Measurements from ENCODE around the gene XRCC1.

XRCC1 gene

DNA sequence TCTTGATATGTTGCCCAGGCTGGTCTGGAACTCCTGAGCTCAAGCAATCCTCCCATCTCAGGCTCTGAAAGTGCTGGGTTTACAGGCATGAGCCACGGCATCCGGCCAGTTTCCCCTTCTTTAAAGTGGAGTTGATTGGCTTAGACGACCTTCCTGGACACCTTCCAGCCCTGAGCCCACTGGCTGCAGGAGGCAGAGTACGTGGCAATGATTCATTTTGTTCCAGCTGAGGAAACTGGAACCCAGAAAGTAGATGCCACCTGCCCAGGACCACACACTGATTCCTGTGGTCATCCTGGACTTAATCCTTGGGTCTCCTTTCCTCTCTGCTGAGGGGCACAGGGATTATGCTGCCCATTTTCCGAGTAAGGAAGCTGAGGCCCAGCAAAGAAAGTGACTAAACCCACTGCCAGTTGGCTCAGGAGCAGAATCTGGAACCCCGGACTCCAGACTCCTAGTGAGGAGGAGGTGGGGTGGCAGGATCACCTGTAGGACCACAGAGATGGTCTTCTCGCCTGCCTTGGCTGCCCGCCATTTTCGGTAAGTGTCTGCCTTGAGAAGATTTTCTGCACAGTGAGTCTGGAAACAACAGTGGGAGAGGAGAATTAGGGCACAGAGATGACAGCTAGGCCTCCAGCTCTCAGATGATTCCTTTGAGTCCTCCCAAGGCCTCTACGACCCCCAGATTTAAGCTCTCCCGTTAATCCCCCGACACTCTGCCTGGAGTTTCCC lies 737 bp downstream of the XRCC1 start:
- DNase-seq = no peak
- Mint-ChIP-seq H3K36me3 (ENCODE audit: low read depth) (peaks cover 42% of the 10 kb centered on the region), H3K4me1 (ENCODE audit: low read depth) (peaks cover 55% of the 10 kb centered on the region), H3K27me3 (no peaks in the 10 kb centered on the region), H3K4me3 (peak overlapping the region; percentile 96), H3K9me3 (no peaks in the 10 kb centered on the region), H3K27ac (peak overlapping the region; percentile 96)

DNA sequence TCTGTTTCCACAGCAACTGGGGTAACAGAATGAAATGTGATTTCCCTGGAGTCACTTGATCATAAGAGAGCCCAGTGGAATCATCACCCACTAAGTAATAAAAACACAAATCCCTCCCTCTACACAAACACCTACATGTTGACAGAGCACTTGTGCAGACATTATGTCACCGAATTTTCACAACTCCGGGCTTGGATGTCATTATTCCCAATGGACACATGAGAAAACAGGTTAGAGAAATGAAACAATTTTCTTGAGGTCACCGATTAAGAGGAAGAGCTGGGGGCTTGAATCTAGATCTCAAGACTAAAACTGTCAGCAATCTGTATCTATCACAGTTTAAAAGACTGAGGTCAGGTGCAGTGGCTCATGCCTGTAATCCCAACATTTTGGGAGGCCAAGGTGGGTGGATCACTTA lies 3.1 kb downstream of the XRCC1 start:
- Mint-ChIP-seq H3K27ac (peak overlapping the region; percentile 32), H3K4me1 (ENCODE audit: low read depth) (peaks cover 51% of the 10 kb centered on the region), H3K4me3 (no peak overlapping the region), H3K27me3 (no peaks in the 10 kb centered on the region), H3K36me3 (ENCODE audit: low read depth) (peaks cover 45% of the 10 kb centered on the region), H3K9me3 (no peaks in the 10 kb centered on the region)
- no peak for DNase-seq

DNA sequence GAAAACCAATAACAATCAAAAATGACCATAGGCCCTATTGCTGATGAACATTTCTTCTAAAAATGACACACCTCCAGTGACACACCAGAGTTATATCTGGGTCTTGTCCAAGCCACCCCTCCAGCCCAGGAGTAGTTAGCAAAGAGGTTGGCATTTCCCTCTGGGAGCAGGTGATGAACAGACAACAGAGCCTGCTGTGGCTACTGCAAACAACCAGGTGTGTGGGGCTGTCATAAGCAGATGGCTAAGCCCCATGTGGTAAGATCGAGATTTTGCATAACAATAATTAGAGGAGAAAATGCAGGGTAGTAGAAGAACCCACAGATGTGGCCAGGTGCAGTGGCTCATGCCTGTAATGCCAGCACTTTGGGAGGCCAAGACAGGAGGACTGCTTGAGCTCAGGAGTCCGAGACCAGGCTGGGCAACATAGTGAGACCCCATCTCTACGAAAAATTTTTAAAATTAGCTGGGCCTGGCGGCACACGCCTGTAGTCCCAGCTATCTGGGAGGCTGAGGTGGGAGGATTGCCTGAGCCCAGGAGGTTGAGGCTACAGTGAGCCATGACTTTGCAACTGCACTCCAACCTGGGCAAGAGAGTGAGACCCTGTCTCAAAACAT lies 5.0 kb downstream of the XRCC1 start:
- Mint-ChIP-seq H3K9me3 (no peaks in the 10 kb centered on the region), H3K27me3 (no peaks in the 10 kb centered on the region), H3K4me3 (no peak overlapping the region), H3K36me3 (ENCODE audit: low read depth) (peaks cover 46% of the 10 kb centered on the region), H3K27ac (peak overlapping the region; percentile 76), H3K4me1 (ENCODE audit: low read depth) (peaks cover 47% of the 10 kb centered on the region)
- DNase-seq = no peak

DNA sequence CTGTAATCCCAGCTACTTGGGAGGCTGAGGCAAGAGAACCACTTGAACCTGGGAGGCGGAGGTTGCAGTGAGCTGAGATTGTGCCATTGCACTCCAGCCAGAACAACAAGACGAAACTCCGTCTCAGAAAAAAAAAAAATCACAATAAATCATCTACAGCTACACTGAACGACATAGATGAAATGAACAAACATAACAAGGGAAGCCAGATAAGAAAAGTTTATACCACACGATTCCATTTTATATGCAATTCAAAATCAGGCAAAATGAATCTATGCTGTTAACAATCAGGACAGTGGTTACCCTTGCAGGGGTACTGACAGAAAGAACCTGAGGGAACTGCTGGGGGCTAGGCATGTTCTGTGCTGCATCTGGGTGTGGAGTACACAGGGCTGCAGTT lies 5.7 kb downstream of the XRCC1 start:
- Mint-ChIP-seq H3K4me1 (ENCODE audit: low read depth) (peaks cover 47% of the 10 kb centered on the region), H3K36me3 (ENCODE audit: low read depth) (peaks cover 40% of the 10 kb centered on the region), H3K27me3 (no peaks in the 10 kb centered on the region), H3K27ac (peak overlapping the region; percentile 39), H3K4me3 (no peak overlapping the region), H3K9me3 (no peaks in the 10 kb centered on the region)
- no peak for DNase-seq

DNA sequence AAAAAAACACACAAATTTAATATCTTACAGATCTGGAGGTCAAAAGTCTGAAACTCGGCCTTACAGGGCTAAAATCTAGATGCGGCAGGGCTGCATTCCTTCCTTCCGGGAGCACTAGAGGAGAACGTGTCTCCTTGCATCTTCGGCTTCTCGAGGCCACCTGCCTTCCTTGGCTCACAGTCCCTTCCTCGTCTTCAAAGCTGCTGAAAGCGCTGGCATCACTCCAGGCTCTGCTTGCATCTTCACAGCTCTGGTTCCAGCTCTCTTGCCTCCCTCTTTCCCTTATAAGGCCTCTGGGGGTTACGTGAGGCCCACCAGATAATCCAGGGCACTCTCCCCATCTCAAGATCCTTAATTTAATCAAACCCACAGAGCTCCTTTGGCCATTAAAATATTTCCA lies 10.5 kb downstream of the XRCC1 start:
- H3K36me3 Mint-ChIP-seq (ENCODE audit: low read depth) = peaks cover 47% of the 10 kb centered on the region
- no peak overlapping the region for H3K4me3 Mint-ChIP-seq
- H3K27me3 Mint-ChIP-seq = no peaks in the 10 kb centered on the region
- H3K27ac Mint-ChIP-seq = no peak overlapping the region
- DNase-seq = no peak
- peaks cover 56% of the 10 kb centered on the region for H3K4me1 Mint-ChIP-seq (ENCODE audit: low read depth)
- H3K9me3 Mint-ChIP-seq = no peaks in the 10 kb centered on the region

DNA sequence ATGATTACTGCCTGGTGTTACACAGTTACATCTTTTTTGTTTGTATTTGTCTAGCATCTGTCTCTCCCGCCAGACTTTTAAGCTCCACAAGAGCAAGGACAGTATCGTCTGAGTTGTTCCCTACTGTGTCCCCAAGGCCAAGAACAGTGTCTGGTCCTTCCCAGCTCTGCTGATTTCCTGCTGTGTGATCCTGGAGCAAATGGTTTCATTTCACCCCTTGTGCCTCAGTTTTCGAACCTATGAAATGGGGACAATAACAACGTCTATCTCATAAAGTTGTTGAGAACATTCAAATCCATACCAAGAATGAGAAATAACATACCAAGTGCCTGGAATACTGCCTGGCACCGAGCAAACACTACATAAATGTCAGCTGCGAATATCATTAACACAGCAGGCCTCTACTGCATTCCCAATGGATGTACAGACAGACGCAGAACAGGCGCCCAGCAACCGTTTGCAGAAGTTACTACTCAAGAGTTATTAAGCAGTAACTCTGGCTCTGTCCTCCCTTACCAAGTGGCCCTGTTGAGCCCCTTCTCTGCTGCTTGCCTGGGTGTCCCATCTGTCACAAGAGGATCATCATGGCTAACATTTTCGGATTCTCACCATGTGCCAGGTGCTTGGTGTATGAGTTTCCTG lies 11.4 kb downstream of the XRCC1 start:
- Mint-ChIP-seq H3K36me3 (ENCODE audit: low read depth) (peaks cover 49% of the 10 kb centered on the region), H3K4me3 (no peak overlapping the region), H3K4me1 (ENCODE audit: low read depth) (peaks cover 53% of the 10 kb centered on the region), H3K9me3 (no peaks in the 10 kb centered on the region), H3K27ac (peak overlapping the region; percentile 95), H3K27me3 (no peaks in the 10 kb centered on the region)
- DNase-seq = no peak

DNA sequence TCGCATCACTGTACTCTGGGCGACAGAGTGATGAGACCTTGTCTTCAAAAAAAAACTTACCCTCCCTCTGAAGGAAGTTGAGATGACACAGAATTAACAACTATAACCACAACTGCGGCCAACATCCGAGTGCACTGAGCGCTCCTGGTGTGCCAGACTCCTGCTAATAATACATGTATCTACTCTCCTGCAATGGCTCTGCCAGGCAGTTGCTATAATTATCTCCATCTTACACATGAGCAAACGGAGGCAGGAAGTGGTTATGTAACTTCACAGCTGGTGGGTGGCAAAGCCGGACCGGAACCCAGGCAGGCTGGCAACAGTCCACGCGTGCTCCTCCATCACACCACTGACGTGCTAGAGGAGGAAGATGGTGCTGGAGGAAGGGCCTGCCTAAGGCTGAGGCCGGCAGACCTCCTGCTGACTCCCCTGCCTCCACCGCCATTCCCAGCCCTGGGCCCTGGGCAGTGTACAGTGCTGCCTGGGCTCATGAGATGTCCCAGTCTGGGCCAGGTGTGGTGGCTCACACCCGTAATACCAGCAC lies 12.6 kb downstream of the XRCC1 start:
- peak overlapping the region; percentile 55 for H3K4me3 Mint-ChIP-seq
- H3K36me3 Mint-ChIP-seq (ENCODE audit: low read depth) = peaks cover 56% of the 10 kb centered on the region
- H3K9me3 Mint-ChIP-seq = no peaks in the 10 kb centered on the region

DNA sequence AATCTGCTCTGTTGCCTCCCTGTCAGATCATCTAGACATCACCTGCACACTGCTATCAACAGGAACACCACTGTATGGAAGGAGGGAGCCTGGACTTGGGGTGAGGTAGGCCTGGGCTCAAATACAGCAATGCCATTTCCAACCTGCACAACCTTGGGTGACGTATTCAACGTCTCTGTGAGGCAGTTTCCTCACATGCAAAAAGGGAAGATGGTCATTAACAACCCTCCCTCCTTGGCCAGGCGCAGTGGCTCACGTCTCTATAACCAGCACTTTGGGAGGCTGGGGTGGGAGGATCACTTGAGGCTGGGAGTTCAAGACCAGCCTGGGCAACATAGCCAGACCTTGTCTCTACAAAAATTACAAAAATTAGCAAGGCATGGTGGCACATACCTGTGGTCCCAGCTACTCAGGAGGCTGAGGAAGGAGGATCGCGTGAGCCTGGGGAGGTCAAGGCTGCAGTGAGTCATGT lies 13.1 kb downstream of the XRCC1 start:
- H3K9me3 Mint-ChIP-seq = no peaks in the 10 kb centered on the region
- peak overlapping the region; percentile 55 for H3K4me3 Mint-ChIP-seq
- peaks cover 60% of the 10 kb centered on the region for H3K4me1 Mint-ChIP-seq (ENCODE audit: low read depth)
- H3K27me3 Mint-ChIP-seq = no peaks in the 10 kb centered on the region
- H3K27ac Mint-ChIP-seq = peak overlapping the region; percentile 95
- peaks cover 58% of the 10 kb centered on the region for H3K36me3 Mint-ChIP-seq (ENCODE audit: low read depth)
- no peak for DNase-seq

More for the DNA sequence above, 12.6 kb downstream of the XRCC1 start:
- H3K4me1 Mint-ChIP-seq (ENCODE audit: low read depth) = peaks cover 57% of the 10 kb centered on the region
- no peaks in the 10 kb centered on the region for H3K27me3 Mint-ChIP-seq
- peak; percentile 79 for DNase-seq
- H3K27ac Mint-ChIP-seq = peak overlapping the region; percentile 95

DNA sequence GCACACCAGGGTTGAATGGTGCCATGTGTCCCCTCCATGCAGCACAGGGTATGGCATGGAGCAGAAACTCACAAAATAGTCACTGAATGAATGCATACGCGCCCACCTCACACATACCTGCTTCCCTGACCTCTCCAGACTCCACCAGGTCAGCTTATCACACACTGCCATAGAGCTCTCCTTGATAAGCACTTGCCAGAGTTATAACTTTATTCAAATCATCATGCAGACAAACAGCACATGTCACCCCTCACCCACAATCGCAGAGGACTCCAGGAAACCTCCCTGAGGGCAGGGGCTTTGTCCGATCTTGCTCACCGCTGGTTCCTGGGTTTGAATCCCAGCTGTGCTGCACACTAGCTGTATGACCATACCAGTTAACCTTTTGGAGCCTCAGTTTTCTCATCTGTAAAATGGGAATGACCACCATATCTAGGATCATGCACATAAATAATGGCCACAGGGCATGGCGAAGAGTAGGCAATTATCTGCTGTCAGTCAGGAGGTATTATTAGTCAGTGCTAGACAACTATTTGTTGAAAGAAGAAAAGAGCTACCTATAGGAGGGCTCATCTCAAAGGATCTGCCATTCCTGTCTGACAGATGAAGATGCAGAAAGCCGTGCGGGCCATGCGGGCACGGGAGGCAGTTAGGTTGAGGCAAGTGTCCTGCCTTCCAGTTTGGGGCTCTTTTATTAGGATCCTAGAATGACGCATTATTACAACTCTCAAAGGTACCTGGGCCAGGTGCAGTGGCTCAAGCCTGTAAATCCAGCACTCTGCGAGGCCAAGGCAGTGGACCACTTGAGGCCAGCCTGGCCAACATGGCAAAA lies 14.0 kb downstream of the XRCC1 start:
- Mint-ChIP-seq H3K4me3 (no peak overlapping the region), H3K9me3 (no peaks in the 10 kb centered on the region), H3K27me3 (no peaks in the 10 kb centered on the region), H3K36me3 (ENCODE audit: low read depth) (peaks cover 56% of the 10 kb centered on the region), H3K27ac (peak overlapping the region; percentile 95), H3K4me1 (ENCODE audit: low read depth) (peaks cover 58% of the 10 kb centered on the region)
- DNase-seq = no peak

DNA sequence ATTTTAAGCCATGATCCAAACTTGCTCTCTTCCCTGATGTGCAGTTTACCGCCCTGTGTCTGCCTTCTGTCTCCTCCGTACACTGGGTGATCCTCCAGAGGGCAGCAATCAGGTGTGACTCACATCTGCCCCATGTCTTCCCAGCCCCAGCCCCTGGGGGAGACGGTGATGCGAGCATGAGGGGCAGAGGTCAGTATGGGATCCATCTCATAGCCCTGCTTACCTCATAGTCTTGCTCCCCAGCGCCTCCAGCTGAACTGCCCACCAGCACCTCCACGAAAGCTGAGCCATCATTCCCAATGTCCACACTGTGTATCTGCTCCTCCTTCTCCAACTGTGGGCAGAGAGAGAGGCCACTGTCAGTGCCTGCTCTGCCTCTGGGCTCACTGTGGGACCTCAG lies 14.6 kb downstream of the XRCC1 start:
- H3K27me3 Mint-ChIP-seq = no peaks in the 10 kb centered on the region
- peak overlapping the region; percentile 95 for H3K27ac Mint-ChIP-seq
- peaks cover 61% of the 10 kb centered on the region for H3K4me1 Mint-ChIP-seq (ENCODE audit: low read depth)
- DNase-seq = no peak
- H3K4me3 Mint-ChIP-seq = no peak overlapping the region
- no peaks in the 10 kb centered on the region for H3K9me3 Mint-ChIP-seq
- peaks cover 61% of the 10 kb centered on the region for H3K36me3 Mint-ChIP-seq (ENCODE audit: low read depth)

DNA sequence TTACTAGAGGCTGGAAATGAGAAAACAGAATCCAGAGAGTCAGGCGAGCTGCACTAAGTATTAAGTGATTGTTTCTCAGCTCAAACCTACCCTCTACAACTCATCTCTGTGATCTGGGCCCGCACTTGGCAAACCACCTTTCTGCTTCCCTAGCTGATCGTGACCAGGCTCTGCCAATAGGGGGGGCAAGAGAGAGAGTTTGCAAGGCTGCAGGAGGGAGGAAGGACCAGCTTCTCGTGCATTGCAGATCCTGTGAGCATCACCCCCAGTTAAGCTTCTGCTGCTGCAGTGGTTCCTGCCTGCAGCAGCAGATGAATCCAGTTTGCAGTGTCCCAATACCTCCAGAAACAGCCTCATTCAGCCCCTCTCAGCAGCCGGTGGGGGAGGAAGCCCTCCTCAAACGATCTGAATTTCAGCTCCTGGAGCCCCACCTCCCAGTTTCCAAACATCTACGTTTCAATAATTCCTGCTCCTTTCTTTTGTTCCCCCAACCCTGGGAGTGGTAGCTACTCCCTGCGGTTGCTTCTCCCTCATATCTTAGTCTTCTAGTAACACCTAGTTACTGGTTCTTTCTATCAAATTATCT lies 20.0 kb downstream of the XRCC1 start:
- H3K4me3 Mint-ChIP-seq = no peak overlapping the region
- H3K27me3 Mint-ChIP-seq = no peaks in the 10 kb centered on the region
- H3K4me1 Mint-ChIP-seq (ENCODE audit: low read depth) = peaks cover 21% of the 10 kb centered on the region
- H3K27ac Mint-ChIP-seq = peak overlapping the region; percentile 13
- peaks cover 75% of the 10 kb centered on the region for H3K36me3 Mint-ChIP-seq (ENCODE audit: low read depth)
- H3K9me3 Mint-ChIP-seq = no peaks in the 10 kb centered on the region
- DNase-seq = peak; percentile 85

DNA sequence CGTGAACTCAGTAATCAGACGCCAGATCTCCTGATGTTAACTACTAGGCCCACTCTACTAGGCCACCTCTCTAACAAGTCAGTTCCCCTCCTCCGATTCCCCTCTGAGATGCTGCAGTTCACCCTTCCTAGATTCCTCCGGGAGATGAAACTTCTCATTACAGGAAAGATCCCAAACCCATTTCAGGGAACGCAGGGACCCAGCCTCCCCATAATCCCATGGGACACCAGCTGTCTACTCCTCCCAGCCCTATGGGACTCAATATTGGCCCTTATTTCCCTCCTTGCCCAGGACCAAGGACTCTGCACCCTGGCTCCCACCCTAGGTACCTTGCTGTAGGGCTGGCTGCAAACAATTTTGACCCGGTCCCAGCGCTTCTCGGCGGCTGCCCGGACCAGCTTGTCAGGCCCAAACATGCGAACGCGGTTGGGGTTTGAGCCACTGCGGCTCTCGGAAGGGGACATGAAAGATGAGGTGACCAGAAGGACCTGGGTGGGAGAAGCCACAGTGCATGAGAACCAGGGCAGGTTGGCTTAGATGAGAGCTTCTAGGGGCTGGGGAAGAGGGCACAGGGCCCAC lies 20.9 kb downstream of the XRCC1 start:
- Mint-ChIP-seq H3K27me3 (no peaks in the 10 kb centered on the region), H3K9me3 (no peaks in the 10 kb centered on the region), H3K4me3 (no peak overlapping the region), H3K27ac (peak overlapping the region; percentile 73), H3K36me3 (ENCODE audit: low read depth) (peaks cover 77% of the 10 kb centered on the region), H3K4me1 (ENCODE audit: low read depth) (peaks cover 20% of the 10 kb centered on the region)
- DNase-seq = no peak

DNA sequence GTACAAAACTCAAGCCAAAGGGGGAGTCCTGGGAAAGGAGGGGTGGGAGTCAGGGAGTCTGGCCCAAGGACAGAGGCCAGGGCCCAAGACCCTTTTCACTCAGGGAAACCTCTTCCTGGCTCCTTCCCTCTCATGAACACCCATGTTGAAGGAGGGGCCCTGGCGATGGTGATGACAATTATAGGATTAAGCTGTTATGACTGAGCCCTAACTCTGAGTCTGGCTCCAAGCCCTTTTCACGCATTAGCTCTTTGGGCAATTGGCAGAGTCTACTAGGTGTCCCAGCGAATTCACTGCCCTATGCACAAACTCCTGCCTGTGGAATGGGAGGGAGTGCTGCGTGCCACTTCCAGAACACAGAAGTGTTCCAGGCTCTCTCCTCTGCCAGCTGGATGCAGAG lies 21.7 kb downstream of the XRCC1 start:
- Mint-ChIP-seq H3K4me1 (ENCODE audit: low read depth) (peaks cover 20% of the 10 kb centered on the region), H3K27ac (peak overlapping the region; percentile 73), H3K36me3 (ENCODE audit: low read depth) (peaks cover 81% of the 10 kb centered on the region), H3K27me3 (no peaks in the 10 kb centered on the region), H3K4me3 (no peak overlapping the region), H3K9me3 (no peaks in the 10 kb centered on the region)
- DNase-seq = no peak
